SKM-1 (cell line): ENCODE results near the gene MYO1G.
A peak's percentile ranks its signal among the peaks of the same experiment; 100 is the strongest.

Experiments used
- DNase-seq: peaks from one replicate; lab custom pipeline; 2025; ENCODE audit not compliant: unreplicated experiment; lab: John Stamatoyannopoulos, UW

The MYO1G gene

GRCh38 chr7:44981035-44981706, 2.4 kb upstream of the MYO1G start:
- no peak for DNase-seq

- DNase-seq, result no peak
These were observed 1.7 kb upstream of the MYO1G start for GRCh38 chr7:44980393-44981034.

- DNase-seq, result no peak
These were observed 922 bp upstream of the MYO1G start for GRCh38 chr7:44979481-44980392.

- DNase-seq, result no peak
These were observed 868 bp downstream of the MYO1G start for GRCh38 chr7:44977959-44978335.

GRCh38 chr7:44977304-44977958, 1.4 kb downstream of the MYO1G start:
- DNase-seq, result peak; percentile 58

GRCh38 chr7:44976746-44977196, 2.0 kb downstream of the MYO1G start:
- no peak for DNase-seq

GRCh38 chr7:44976040-44976745, 2.6 kb downstream of the MYO1G start:
- DNase-seq, result no peak

- no peak for DNase-seq
These were observed 3.3 kb downstream of the MYO1G start for GRCh38 chr7:44975331-44976039.

GRCh38 chr7:44974549-44974948, 4.3 kb downstream of the MYO1G start:
- no peak for DNase-seq

GRCh38 chr7:44973610-44974401, 5.0 kb downstream of the MYO1G start:
- peak; percentile 24 for DNase-seq

GRCh38 chr7:44972562-44972961, 6.3 kb downstream of the MYO1G start:
- no peak for DNase-seq

GRCh38 chr7:44971902-44972441, 6.8 kb downstream of the MYO1G start:
- no peak for DNase-seq

GRCh38 chr7:44971188-44971901, 7.5 kb downstream of the MYO1G start:
- no peak for DNase-seq

GRCh38 chr7:44970523-44971051, 8.2 kb downstream of the MYO1G start:
- DNase-seq, result no peak

- DNase-seq, result no peak
These were observed 8.9 kb downstream of the MYO1G start for GRCh38 chr7:44969701-44970522.

GRCh38 chr7:44969049-44969700, 9.6 kb downstream of the MYO1G start:
- DNase-seq, result no peak
